CD14-positive monocyte (primary cell): ENCODE measurements around the gene ARID1B. TPM values are rescaled to one million over a fixed set of nuclear protein-coding genes. Genes with fewer than 3 reads are reported as not detected.
A peak's percentile ranks its signal among the peaks of the same experiment; 100 is the strongest.
"Not testable (repeated sequence)": the region's sequence is repeated elsewhere in the genome, so short reads cannot be mapped to it uniquely, and the experiment has no call there.

Source experiments
- DNase-seq, 3 donors: peaks; one replicate each; pipeline ENCODE4 v3.0.0-alpha.2; 2011 to 2022
- H2AFZ ChIP-seq: 2 replicates; pipeline ENCODE4 v1.6.0; 2012; ENCODE audit warnings: mild to moderate bottlenecking, low read depth, low read length, inconsistent platforms; ENCODE audit not compliant: insufficient read depth, poor library complexity, severe bottlenecking
- H3K27ac ChIP-seq, 2 donors: 1 replicate in 1 of 2; 2 replicates in 1 of 2; pipeline ENCODE4 v1.5.1; 2012 to 2013; ENCODE audit warnings: low read length in 2 of 2, control low read depth in 1 of 2, inconsistent platforms in 1 of 2, low read depth in 1 of 2, mild to moderate bottlenecking in 1 of 2
- H3K27me3 ChIP-seq, 2 donors: one replicate each; pipeline versions ENCODE4 v1.6.0 to v1.6.1; 2011 to 2013; ENCODE audit warnings: low read length in 2 of 2; ENCODE audit not compliant: control insufficient read depth in 2 of 2, insufficient read depth in 2 of 2
- H3K36me3 ChIP-seq, 2 donors: replicated peaks in 1 of 2; 1 replicate in 1 of 2; 2 replicates in 1 of 2; pipeline versions ENCODE4 v1.5.1 to v1.6.1; 2012 to 2013; ENCODE audit warnings: low read length in 2 of 2, control low read depth in 1 of 2, inconsistent platforms in 1 of 2, mild to moderate bottlenecking in 1 of 2; ENCODE audit not compliant: insufficient read depth in 2 of 2, control insufficient read depth in 1 of 2
- H3K4me1 ChIP-seq, 2 donors: 1 replicate in 1 of 2; 2 replicates in 1 of 2; pipeline versions ENCODE4 v1.5.1 to v1.6.1; 2012 to 2013; ENCODE audit warnings: low read length in 2 of 2, control low read depth in 1 of 2, inconsistent platforms in 1 of 2, mild to moderate bottlenecking in 1 of 2, moderate library complexity in 1 of 2; ENCODE audit not compliant: insufficient read depth in 2 of 2, control insufficient read depth in 1 of 2
- H3K4me2 ChIP-seq: replicated peaks from 2 replicates; pipeline ENCODE3; 2012; ENCODE audit warnings: low read length, moderate library complexity, mild to moderate bottlenecking; ENCODE audit not compliant: poor library complexity, severe bottlenecking; ENCODE audit errors: extremely low read depth
- H3K4me3 ChIP-seq, 3 experiments: fragments of 200-600 bp in 1 of 3; sonication (generic) in 1 of 3; replicated peaks in 1 of 3; 1 replicate in 2 of 3; 2 replicates in 1 of 3; pipeline ENCODE4 v1.5.1; 2011 to 2013; ENCODE audit warnings: low read length in 3 of 3, mild to moderate bottlenecking in 3 of 3, control low read depth in 2 of 3, low read depth in 2 of 3, inconsistent platforms in 1 of 3, moderate library complexity in 1 of 3
- H3K79me2 ChIP-seq: 2 replicates; pipeline ENCODE4 v1.6.0; 2012; ENCODE audit warnings: mild to moderate bottlenecking, control low read depth, inconsistent platforms, low read length, moderate library complexity; ENCODE audit not compliant: insufficient read depth
- H3K9ac ChIP-seq: 2 replicates; pipeline ENCODE4 v1.6.0; 2017; ENCODE audit warnings: low read length, mild to moderate bottlenecking; ENCODE audit not compliant: insufficient read depth, poor library complexity, severe bottlenecking
- H3K9me3 ChIP-seq, 2 donors: replicated peaks in 1 of 2; 1 replicate in 1 of 2; 2 replicates in 1 of 2; pipeline versions ENCODE4 v1.5.1 to v1.6.1; 2012 to 2013; ENCODE audit warnings: low read length in 2 of 2, control low read depth in 1 of 2; ENCODE audit not compliant: control insufficient read depth in 1 of 2, insufficient read depth in 1 of 2
- H4K20me1 ChIP-seq: 2 replicates; pipeline ENCODE4 v1.6.0; 2012; ENCODE audit warnings: mild to moderate bottlenecking, low read length, control low read depth, moderate library complexity; ENCODE audit not compliant: insufficient read depth
- H3K27ac Mint-ChIP-seq, 7 donors: one replicate each; pipeline ENCODE4 v1.8.0; 2020; ENCODE audit warnings: mild to moderate bottlenecking in 7 of 7, mixed read lengths in 7 of 7, moderate library complexity in 6 of 7, inconsistent platforms in 2 of 7
- H3K27me3 Mint-ChIP-seq, 3 donors: one replicate each; pipeline ENCODE4 v1.8.0; 2021 to 2022; ENCODE audit warnings: low read depth in 3 of 3, mild to moderate bottlenecking in 3 of 3, mixed read lengths in 3 of 3, moderate library complexity in 3 of 3, inconsistent platforms in 1 of 3
- H3K36me3 Mint-ChIP-seq, 2 donors: one replicate each; pipeline ENCODE4 v1.8.0; 2020; ENCODE audit warnings: mixed read lengths in 2 of 2, inconsistent platforms in 1 of 2, mild to moderate bottlenecking in 1 of 2
- H3K4me1 Mint-ChIP-seq: one replicate; pipeline ENCODE4 v1.8.0; 2020; ENCODE audit warnings: mild to moderate bottlenecking, mixed read lengths
- H3K4me3 Mint-ChIP-seq, 2 donors: one replicate each; pipeline ENCODE4 v1.8.0; 2020; ENCODE audit warnings: mild to moderate bottlenecking in 2 of 2, mixed read lengths in 2 of 2, moderate library complexity in 1 of 2
- H3K9me3 Mint-ChIP-seq, 7 donors: one replicate each; pipeline ENCODE4 v1.8.0; 2020 to 2022; ENCODE audit warnings: mixed read lengths in 7 of 7, mild to moderate bottlenecking in 6 of 7, moderate library complexity in 6 of 7, inconsistent platforms in 2 of 7
- CTCF ChIP-seq: fragments of 200-600 bp; IDR thresholded peaks from one replicate; pipeline ENCODE4 v1.8.0; 2022; ENCODE audit warnings: antibody characterized with exemption, mild to moderate bottlenecking
- WGBS: methylation state at CpG from one replicate; pipeline ENCODE4 v1.1.5; 2013; ENCODE audit warnings: missing lambda C conversion rate; ENCODE audit not compliant: insufficient coverage; 5-methylcytosine and 5-hydroxymethylcytosine counted together
- intact Hi-C, 2 donors: fragments of 100-400 bp; cut with micrococcal nuclease; formaldehyde crosslinking; loops; one replicate each; pipeline versions ENCODE4 v1.15.0 to v1.15.1; 2023
- polyA plus RNA-seq, 3 donors: library from polyadenylated mRNA; depleted of rRNA in 1 of 3; unstranded in 2 of 3; stranded (reverse) in 1 of 3; fragments of 300-500 nt in 2 of 3; fragments of >200 nt in 1 of 3; fragmentation: Illumina TruSeq in 2 of 3; gene quantifications; 1 replicate in 2 of 3; 2 replicates in 1 of 3; pipeline ENCODE4 v1.2.3, GENCODE V29; 2012 to 2021

ARID1B gene
- polyA plus RNA-seq, 3 donors, result 3.2 to 22.1 (median 3.8) TPM

DNA sequence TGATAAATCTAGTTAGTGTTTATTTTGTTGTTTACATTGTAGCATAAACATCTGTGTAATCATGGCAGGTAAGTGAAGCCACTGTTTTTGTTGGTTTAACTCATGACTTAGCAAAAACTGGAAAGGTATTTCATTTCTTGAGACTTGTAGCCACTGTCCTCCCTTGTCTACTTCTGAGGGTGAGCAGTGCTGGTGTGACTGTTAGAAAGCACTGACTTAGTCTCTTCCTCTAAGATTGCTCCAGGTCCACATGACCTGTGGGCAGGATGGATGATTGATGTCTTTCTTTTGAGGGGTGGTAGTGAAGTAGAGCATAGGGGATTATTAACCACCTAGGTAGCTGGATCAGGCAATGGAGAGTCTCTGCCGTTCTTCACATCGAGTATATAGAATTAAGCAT is 203.8 kb downstream of the ARID1B start:
- H3K79me2 ChIP-seq, result peaks cover 96% of the 10 kb centered on the region
- H3K4me3 ChIP-seq, result no peak overlapping the region
- no peak overlapping the region for H3K27ac ChIP-seq
- H3K4me2 ChIP-seq, result no peak overlapping the region
- no CpG with 5 or more reads among the region's 2 CpGs for WGBS
- Mint-ChIP-seq H3K4me3 (no peak overlapping the region), H3K4me1 (peaks cover 61% of the 10 kb centered on the region), H3K27ac (peak overlapping the region in 1 of 7 donors; percentile 36), H3K9me3 (peaks cover 0 to 3% (median 0%) of the 10 kb centered on the region in 7 donors), H3K36me3 (peaks cover 0 to 2% of the 10 kb centered on the region in 2 donors), H3K27me3 (no peaks in the 10 kb centered on the region)
- no peaks in the 10 kb centered on the region for H3K27me3 ChIP-seq
- no peak overlapping the region for H2AFZ ChIP-seq
- intact Hi-C loops, result no loop called here
- no peak for DNase-seq
- H4K20me1 ChIP-seq, result peaks cover 99% of the 10 kb centered on the region
- H3K9ac ChIP-seq, result no peak overlapping the region
- TF ChIP-seq CTCF, result no peak
- peaks cover 19 to 33% of the 10 kb centered on the region in 2 donors for H3K4me1 ChIP-seq
- no peaks in the 10 kb centered on the region for H3K36me3 ChIP-seq
- H3K9me3 ChIP-seq, result no peaks in the 10 kb centered on the region

GRCh38 chr6:156982168-156982567 is 205.0 kb downstream of the ARID1B start:
- no peak overlapping the region for H3K4me3 Mint-ChIP-seq

DNA sequence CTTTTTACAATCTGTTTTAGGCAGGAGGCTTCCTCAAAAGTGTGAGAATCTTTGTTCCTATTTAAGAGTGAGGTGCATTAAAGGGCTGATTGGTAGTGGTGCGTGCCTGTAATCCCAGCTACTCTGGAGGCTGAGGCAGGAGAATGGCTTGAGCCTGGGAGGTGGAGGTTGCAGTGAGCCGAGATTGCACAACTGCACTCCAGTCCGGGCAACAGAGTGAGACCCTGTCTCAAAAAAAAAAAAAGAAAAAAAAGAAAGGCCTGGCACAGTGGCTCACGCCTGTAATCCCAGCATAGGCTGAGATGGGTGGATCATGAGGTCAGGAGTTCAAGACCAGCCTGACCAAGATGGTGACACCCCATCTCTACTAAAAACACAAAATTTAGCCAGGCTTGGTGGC is 205.7 kb downstream of the ARID1B start:
- H3K27me3 Mint-ChIP-seq, H3K9ac ChIP-seq, H3K4me3 Mint-ChIP-seq, DNase-seq, H3K36me3 ChIP-seq, H2AFZ ChIP-seq, intact Hi-C loops, H3K9me3 ChIP-seq, H3K9me3 Mint-ChIP-seq, H3K27me3 ChIP-seq, H3K4me2 ChIP-seq, H3K36me3 Mint-ChIP-seq, H3K4me3 ChIP-seq: not testable (repeated sequence)
- Mint-ChIP-seq H3K27ac (peak overlapping the region in 5 of 7 donors; percentile 6 to 68 (median 16)), H3K4me1 (peaks cover 46% of the 10 kb centered on the region)
- H3K79me2 ChIP-seq, result peaks cover 96% of the 10 kb centered on the region
- peak overlapping the region in 1 of 2 donors; percentile 15 for H3K27ac ChIP-seq
- peaks cover 100% of the 10 kb centered on the region for H4K20me1 ChIP-seq
- H3K4me1 ChIP-seq, result peaks cover 16 to 30% of the 10 kb centered on the region in 2 donors
- WGBS, result 73% methylated on average over 3 of the region's 4 CpGs

More at GRCh38 chr6:156982168-156982567, 205.0 kb downstream of the ARID1B start:
- H3K4me1 Mint-ChIP-seq, result peaks cover 50% of the 10 kb centered on the region
- DNase-seq, result no peak
- Histone ChIP-seq H3K4me3 (no peak overlapping the region), H3K4me1 (peaks cover 16 to 30% of the 10 kb centered on the region in 2 donors), H3K27ac (no peak overlapping the region), H4K20me1 (peaks cover 100% of the 10 kb centered on the region), H3K9ac (no peak overlapping the region), H2AFZ (no peak overlapping the region), H3K36me3 (no peaks in the 10 kb centered on the region), H3K4me2 (no peak overlapping the region), H3K27me3 (no peaks in the 10 kb centered on the region), H3K9me3 (no peaks in the 10 kb centered on the region), H3K79me2 (peaks cover 96% of the 10 kb centered on the region)
- peaks cover 0 to 2% of the 10 kb centered on the region in 2 donors for H3K36me3 Mint-ChIP-seq
- H3K9me3 Mint-ChIP-seq, result no peaks in the 10 kb centered on the region
- TF ChIP-seq CTCF, result no peak
- H3K27me3 Mint-ChIP-seq, result no peaks in the 10 kb centered on the region
- intact Hi-C loops, result no loop called here
- 8% methylated on average over 2 of the region's 3 CpGs for WGBS
- H3K27ac Mint-ChIP-seq, result peak overlapping the region in 3 of 7 donors; percentile 30 to 59 (median 42)
